Measurements from ENCODE around the gene CRTC1.
A peak's percentile ranks its signal among the peaks of the same experiment; 100 is the strongest.

Gene CRTC1

DNA sequence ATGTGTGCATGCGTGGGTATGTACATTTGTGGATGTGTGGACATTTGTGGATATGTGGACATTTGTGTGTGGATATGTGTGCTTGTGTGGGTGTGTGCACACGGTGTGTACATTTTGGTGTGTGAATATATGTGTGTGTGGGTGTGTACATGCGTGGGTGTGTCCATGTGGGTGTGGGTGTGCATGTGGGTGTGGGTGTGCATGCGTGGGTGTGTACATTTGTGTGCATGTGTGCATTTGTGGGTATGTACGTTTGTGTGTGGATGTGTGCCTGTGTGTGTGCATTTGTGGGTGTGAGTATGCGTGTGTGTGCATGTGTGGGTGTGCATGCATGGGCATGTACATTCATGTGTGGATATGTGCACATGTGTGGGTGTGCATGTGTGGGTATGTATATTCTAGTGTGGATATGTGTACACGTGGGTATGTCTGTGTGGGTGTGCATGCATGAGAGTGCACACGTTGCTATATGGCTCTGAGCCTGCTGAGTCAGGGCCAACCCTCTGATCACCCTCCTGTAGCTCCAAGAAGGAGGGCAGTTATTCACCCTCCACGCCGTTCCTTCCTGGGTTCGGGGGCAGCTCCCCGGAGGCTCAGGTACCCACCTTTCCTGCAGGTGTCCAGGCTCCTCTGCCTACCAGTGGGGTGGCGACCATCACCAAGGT lies 87.3 kb downstream of the CRTC1 start:
- no peak for DNase-seq (ENCODE audit: low read depth, low spot score)

GRCh38 chr19:18771328-18772242 lies 88.1 kb downstream of the CRTC1 start:
- no peak for DNase-seq (ENCODE audit: low read depth, low spot score)

DNA sequence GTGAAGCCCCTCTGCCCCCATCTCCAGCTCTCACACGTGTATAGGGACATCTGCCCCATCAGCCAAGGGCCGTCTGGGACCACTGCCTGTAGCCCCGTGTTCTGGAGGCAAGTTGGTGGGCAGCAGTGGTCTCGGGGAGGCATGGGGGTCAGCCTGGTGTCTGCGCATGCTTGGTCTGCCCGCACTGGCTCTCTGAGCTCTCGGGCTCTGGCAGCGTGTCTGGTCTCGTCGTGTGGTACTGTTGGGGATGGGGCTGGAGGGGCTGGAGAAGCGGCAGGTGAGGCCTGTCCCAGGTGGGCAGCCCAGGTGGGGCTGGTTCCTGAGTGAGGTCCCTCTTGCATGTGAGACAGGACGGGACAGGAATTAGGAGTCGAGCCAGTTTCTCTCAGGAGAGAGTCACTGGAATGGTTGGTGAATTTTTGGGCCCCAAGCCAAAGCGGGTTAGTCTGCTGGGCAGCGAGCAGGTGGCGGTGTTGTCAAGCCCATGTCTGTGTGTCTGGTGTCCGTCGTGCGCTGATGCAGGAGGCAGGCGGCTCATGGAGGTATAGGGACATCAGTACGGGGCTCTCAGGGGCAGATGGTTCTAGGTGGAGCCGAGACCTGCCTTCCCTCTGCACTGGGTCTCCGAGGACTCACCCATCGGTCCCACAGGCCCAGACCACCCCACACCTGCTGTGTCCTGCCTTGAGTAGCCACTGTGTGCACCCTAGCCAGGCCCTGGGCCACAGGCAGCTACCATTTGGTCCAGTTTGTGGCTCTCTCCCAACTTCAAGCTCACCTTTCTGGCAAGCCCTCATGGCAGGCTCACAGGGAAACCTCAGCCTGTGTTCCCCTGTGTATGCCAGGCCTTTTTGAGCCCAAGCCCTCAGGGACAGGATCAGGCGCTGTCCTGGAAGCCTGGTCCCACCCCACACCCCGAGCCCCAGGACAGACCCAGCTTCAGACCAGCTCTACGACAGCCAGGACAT lies 89.4 kb downstream of the CRTC1 start:
- no peak for DNase-seq (ENCODE audit: low read depth, low spot score)

- no peak for DNase-seq (ENCODE audit: low read depth, low spot score)
Observed at GRCh38 chr19:18773682-18774081, 90.2 kb downstream of the CRTC1 start.

DNA sequence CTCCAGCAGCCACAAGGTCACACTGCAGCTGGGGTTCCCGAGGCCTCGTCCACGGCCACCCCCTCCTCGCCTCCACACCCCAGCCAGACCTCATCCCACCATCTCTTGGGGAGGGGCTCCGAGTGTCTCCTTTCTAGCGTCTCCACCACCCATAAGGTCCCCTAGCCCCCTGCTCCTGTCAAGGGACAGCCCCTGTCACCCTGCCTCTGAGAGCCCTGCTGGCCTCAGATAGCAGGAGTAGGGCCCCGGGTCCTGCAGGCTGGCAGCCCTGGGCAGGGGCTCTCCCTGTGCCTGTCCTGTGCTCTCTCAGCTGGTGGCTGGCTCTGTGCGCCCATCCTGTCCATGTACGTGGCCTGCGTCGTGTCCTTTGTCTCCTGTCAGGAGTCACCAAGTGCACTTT lies 90.6 kb downstream of the CRTC1 start:
- no peak for DNase-seq (ENCODE audit: low read depth, low spot score)

- no peak for DNase-seq (ENCODE audit: low read depth, low spot score)
Observed at GRCh38 chr19:18774782-18775444, 91.4 kb downstream of the CRTC1 start.

DNA sequence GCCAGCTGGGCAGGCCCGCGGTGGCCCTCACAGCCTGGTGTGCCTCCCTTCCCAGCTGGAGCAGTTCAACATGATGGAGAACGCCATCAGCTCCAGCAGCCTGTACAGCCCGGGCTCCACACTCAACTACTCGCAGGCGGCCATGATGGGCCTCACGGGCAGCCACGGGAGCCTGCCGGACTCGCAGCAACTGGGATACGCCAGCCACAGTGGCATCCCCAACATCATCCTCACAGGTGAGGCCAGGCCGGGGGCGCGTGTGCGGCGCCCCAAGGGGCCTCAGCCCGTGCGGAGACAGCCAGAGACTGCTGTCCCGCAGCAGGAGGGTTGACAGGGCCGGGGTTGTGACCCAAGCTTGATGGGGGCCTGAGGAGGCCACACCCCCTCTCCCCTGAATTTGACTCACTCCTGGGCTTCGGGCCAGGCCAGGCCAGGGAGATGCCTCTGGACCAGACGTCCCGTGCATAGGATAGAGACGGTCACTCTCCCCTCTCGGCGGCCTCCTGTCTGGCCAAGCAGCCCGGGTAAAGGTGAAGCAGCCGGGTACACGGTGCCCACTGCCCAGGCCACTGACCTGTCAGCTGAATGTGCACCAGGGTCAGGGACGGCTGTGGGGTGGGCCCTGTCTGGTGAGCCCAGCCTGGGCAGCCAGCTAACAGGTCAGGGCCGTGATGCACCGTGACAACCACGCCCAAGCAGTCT lies 92.3 kb downstream of the CRTC1 start:
- DNase-seq (ENCODE audit: low read depth, low spot score): no peak

DNA sequence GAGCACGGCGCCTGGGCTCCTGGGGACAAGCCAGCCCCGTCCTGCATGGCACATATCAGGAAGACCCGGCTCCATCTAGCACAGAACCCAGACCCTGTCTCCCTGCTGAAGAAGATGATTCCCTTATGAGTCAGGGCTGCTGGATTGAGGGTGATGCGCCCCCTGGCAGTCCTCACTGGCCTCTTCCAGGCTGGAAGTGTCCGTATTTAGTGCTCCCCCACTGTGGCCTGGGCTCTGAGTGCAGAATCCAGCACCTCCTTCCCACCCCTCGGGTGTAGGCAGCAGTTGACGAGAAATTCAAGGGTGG lies 92.8 kb downstream of the CRTC1 start:
- DNase-seq (ENCODE audit: low read depth, low spot score): no peak

- DNase-seq (ENCODE audit: low read depth, low spot score): peak; percentile 64
Observed at GRCh38 chr19:18776736-18777135, 93.3 kb downstream of the CRTC1 start.

DNA sequence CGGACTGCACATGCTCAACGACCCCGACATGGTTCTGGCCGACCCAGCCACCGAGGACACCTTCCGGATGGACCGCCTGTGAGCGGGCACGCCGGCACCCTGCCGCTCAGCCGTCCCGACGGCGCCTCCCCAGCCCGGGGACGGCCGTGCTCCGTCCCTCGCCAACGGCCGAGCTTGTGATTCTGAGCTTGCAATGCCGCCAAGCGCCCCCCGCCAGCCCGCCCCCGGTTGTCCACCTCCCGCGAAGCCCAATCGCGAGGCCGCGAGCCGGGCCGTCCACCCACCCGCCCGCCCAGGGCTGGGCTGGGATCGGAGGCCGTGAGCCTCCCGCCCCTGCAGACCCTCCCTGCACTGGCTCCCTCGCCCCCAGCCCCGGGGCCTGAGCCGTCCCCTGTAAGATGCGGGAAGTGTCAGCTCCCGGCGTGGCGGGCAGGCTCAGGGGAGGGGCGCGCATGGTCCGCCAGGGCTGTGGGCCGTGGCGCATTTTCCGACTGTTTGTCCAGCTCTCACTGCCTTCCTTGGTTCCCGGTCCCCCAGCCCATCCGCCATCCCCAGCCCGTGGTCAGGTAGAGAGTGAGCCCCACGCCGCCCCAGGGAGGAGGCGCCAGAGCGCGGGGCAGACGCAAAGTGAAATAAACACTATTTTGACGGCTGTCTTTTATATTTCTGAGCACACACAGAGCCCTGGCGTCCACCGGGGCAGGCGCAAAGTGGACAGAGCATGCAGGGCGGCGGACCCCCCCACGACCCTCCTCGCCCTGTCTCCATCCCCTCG lies 94.0 kb downstream of the CRTC1 start:
- no peak for DNase-seq (ENCODE audit: low read depth, low spot score)

GRCh38 chr19:18778076-18778389 lies 94.6 kb downstream of the CRTC1 start:
- DNase-seq (ENCODE audit: low read depth, low spot score): no peak

DNA sequence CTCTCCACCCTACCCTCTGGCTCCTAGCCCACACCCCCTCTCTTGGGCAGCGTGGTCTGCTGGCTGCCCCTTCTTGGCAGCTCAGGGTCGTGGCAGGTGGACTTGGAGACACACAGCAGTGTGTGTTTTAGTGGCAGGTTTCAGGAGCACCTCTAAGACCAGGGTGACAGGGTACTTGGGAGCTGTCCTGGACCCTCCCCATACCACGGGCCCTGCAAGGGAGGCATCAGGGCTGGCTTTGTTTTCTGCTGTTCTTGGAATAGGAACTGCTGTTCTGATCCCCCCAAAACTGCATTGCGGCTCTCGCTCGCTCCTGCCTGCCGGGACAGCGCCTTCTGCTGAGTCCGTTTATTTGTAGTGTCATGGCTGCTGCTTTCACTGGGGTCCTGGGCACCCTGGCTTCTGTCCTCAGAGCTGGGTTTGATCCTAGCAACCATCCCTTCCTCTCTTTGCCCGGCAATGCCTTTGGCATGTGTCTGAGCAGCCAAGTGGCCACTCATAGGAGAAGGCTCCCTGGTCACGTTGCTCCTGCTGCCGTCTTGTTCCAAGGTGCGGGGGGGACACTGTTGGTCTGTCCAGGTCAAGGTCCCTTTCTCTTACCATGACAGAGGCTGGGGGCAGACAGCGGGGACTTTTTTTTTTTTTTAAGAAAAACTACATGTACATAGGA lies 95.5 kb downstream of the CRTC1 start:
- DNase-seq (ENCODE audit: low read depth, low spot score): no peak

GRCh38 chr19:18780081-18780480 lies 96.6 kb downstream of the CRTC1 start:
- no peak for DNase-seq (ENCODE audit: low read depth, low spot score)

DNA sequence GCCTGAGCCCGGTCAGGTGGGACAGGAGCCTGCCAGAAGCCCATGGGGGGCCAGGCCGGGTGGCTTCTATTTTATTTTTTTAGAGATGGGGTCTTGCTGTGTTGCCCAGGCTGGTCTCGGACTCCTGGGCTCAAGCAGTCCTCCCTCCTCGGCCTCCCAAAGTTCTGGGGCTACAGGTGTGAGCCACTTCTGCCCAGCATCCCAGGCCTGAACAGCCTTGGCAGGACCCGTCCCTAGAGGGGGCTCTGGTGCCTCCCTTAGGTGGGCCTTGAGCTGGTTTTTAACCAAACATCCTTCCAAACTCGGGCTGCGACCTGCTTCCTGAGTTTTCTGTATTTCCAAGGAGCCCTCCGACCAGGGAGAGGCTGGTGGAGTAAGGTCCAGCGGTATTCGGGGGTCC lies 97.2 kb downstream of the CRTC1 start:
- DNase-seq (ENCODE audit: low read depth, low spot score): no peak

GRCh38 chr19:18781047-18781600 lies 97.6 kb downstream of the CRTC1 start:
- DNase-seq (ENCODE audit: low read depth, low spot score): no peak

GRCh38 chr19:18781885-18782527 lies 98.5 kb downstream of the CRTC1 start:
- no peak for DNase-seq (ENCODE audit: low read depth, low spot score)

GRCh38 chr19:18782559-18783225 lies 99.2 kb downstream of the CRTC1 start:
- no peak for DNase-seq (ENCODE audit: low read depth, low spot score)
